ENCODE data around the gene FXR1.
"Not testable (repeated sequence)": the region's sequence is repeated elsewhere in the genome, so short reads cannot be mapped to it uniquely, and the experiment has no call there.

Gene FXR1

DNA sequence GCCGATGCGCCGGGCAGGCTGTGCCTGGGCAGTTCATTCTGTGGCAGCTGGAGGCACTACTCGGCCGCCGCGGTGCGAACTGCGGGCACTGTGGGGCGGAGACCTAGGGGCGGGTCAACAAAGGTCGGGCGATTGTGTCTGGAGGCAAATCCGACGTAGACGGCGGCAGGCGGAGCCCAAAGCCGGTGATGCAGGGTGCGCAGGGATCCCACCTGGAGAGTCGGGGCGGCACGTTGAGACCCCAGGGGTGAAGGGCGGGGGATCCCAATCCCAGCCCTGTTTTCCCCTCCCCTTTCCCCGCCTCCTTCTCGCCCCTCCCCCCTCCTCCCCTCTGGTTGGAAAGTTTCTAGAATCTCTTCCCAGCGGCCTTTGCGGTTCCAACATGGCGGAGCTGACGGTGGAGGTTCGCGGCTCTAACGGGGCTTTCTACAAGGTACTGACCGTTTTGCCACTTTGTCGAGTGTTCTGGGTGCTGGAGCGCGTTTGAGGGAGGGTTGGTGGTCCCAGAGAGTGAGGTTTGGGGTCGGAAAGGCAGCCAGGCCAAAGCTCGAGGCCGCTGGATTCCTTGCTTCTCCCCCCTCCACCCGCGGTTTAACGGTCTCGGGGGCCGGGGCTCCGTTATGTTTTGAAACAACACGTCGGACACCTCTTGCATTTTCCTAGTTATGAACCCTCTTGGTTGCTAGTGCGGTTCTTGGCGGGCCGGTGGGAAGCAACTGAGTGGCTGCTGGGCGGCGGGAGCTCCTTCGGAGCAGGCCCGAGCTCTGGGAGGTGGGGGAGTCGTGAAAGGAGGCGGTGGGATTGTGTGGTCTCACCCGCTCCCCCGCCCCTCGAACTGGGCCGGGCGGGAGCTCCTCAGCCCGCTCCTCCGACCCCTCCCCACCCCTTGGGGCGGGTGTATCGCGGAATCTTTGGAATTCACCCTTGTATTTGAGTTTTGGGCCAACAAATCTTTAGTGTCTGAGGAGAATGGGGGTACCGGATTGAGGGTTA, at the start of gene FXR1:
Gene FXR1, plus strand, starts transcription at position 367 of the 993 bp plus-strand sequence. Its CDS starts 16 bp downstream, at position 383.
- DNase-seq, result peak; percentile 90

DNA sequence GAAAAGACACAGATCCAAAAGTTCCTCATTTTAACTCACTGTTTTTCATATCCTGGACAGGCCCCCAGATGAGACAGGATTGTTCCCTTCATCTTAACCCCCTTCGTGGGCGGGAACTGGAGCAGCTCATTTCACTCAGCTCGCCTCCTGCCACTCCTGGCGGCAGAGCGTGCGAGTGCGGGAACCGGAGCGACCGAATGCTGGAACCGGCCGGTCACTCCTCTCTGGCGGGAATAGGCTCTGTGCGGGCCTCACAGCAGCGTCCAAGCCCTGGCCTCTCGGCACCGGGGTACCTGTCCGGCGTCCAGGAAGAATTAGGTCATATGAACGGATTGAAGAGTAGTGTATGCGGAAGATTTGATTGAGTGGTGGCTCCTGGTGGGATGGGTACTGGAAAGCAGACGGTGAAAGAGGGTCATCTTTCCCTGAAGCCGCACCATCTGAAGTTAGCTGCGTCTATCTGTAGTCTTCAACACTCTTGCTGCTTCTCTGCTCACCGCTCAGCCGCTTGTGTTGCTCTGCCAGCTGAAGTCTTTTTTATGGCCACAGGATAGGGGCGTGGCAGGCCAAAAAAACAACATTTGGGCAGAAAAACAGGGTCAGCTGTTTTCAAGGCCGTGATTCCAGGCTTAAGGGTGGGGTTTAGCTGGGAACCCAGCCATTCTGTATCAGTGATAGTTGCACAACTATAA, 42.3 kb upstream of the FXR1 start:
- DNase-seq, result no peak

DNA sequence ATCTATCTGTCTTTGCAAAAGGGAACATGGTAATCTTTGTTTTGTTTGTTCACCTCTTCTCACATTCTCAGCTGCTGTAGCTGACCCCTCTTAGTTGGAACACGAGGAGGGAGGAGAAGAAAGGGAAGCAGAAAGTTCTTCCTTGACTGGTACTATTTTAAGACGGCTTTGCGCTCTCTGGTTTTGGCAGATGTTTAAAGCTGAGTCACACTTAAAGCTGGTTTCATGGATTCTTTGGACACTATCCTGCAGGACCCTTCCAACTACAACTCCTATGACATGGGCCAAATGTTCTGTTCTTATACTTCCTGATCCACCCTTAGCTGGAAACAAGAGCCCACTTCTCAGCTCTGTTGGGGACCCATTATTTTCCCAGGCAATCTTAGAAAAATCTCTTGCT, 40.6 kb upstream of the FXR1 start:
- DNase-seq, result no peak

- DNase-seq, result not testable (repeated sequence)
Observed at GRCh38 chr3:180872430-180872829, 40.0 kb upstream of the FXR1 start.

GRCh38 chr3:180875124-180875698, 37.3 kb upstream of the FXR1 start:
- DNase-seq, result no peak

- no peak for DNase-seq
Observed at GRCh38 chr3:180881065-180881801, 31.2 kb upstream of the FXR1 start.

DNA sequence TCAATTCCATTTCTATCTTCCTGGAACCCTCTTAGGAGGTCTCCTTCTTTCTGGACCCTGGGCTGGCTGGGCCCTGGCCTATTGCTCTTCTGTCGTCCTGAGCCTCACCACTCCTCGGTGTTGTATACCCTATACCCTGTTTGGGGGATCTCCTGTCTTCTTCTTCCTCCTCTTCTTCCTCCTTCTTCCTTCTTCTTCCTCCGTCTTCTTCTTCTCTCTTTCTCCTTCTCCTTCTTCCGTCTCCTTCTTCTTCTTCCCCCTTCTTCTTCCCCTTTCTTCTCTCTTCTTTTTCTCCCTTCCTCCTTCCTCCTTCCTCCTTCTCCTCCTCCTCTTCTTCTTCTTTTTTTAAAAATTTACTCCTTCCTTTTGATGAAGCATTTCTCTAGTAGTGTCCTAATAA, 30.4 kb upstream of the FXR1 start:
- no peak for DNase-seq

DNA sequence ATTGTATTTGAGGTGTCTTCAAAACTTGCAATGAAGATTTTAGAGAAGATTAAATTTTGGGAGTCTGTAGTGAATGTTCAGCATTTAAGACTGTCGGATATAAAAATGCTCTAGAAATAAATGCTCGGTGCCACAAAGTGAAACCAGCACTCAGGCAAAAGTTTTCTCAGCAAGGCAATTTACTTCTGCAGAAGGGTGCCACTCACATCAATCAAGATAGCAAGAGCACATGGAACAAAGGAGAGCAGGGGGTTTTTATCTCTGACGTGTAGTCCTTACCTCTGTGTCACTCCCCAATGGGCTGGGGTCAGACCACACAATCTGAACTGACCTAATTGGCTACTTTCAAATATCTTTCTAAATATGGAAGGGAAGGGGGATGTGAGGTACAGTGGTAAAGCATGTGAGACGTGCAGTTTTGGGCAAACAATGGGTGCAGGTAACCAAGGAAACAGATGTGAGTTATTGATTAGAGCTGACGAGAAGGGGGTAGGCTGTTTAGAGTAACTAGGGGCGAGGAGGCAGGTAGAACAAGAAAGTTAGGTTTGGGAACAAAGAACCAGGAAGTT, 23.4 kb upstream of the FXR1 start:
- DNase-seq, result no peak

GRCh38 chr3:180898572-180898971, 13.9 kb upstream of the FXR1 start:
- DNase-seq, result no peak

DNA sequence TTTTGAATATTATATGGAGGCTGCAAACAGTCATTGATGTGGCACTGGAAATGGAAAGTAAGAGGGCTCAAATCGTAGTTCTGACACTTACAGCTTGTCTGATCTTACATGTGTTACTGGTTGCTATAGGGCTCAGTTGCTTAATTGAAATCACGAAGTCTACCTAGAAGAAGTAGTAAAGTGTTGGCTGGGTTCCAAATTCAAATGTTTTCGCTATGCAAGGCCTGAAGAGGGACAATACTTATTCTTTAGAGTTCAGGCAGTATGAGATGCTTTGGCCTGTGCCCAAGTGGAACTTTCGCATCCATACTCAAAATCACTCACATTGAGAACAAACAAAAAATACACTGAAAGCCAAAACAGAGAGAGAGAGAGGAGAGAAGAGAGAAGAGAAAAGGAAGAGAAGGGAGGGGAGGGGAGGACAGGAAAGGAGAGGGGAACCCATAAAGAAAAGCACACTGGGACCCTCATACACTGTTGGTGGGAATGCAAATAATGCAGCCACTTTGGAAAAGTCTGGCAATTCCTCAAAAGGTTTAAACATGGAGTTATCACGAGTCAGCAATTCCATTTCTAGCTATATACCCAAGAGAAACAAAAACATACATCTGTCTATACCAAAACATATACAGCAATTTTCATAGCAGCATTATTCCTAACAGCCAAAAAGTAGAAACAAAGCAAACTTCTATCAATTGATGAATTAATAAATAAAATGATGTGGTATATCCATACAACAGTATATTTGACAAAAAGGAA, 2.9 kb upstream of the FXR1 start:
- no peak for DNase-seq

DNA sequence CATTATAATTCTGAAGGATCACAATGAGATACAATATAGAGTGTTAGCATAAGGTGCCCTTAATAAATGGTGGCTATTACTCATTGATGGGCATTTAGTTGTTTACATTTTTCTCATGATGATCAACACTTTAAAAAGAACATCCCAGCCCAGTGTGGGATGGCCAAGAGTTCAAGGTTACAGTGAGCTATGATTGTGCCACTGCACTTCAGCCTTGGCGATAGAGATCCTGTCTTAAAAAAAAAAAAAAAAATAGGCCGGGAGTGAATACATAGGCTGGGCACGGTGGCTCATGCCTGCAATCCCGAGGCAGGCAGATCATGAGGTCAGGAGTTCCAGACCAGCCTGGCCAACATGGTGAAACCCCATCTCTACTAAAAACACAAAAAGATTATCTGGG, 1.6 kb upstream of the FXR1 start:
- no peak for DNase-seq

DNA sequence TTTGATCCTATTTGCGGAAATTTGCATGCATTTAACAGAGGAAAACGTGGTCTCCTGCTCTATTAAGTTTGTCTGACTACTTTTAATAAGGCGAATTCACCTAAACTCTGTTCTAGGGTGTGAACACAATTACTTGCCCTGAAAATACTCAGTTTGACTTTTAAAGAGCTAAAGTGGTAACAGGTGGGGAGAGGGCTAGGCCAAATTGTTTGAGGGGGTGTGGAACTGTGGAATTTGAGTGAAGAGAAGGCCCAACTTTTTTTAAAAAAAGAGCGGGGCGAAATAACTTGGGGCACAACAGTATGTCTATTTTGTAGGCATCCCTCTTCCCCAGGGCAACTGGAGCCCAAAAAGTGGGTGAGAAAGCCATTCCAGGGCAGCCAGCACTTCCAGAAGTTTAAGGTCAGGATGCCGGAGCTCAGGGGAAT, 580 bp upstream of the FXR1 start:
- DNase-seq, result no peak

DNA sequence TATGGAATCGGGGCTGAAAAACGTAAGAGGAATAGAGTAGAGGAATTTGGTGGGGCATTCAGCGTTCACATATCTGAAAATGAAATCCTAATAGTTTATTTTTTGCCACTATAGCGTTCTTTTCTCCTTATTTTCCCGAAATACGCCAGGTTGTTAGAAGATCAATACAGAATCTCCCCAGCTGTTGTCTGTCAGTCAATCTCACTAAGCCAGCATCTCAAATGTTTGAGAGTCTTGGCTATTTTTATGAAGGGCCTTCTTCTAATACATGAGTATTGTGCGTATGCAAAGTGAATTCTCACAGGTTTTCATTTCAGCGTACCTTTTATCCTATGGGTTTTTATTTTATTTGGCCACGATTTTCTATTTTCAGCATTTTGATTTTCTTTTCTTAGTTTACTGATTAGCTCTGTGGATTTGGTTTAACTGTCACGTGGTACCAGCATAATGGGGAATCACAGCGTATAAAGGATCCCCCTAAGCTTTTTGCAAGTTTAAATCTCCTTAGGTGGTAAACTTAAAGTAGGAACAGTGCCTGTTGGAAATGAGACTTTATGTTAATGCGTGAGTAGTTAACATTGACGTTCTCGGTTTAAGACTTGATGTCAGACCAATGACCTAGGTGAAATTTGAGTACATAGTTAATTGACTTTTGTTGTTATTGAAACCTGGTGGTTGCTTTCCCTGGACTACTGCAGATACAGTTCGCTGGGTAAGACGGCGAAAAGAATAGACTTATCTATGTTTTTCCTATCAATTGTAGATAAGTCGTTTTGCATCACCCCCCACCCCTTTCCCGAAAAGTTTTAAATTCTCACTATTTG, 1.3 kb downstream of the FXR1 start:
- no peak for DNase-seq

DNA sequence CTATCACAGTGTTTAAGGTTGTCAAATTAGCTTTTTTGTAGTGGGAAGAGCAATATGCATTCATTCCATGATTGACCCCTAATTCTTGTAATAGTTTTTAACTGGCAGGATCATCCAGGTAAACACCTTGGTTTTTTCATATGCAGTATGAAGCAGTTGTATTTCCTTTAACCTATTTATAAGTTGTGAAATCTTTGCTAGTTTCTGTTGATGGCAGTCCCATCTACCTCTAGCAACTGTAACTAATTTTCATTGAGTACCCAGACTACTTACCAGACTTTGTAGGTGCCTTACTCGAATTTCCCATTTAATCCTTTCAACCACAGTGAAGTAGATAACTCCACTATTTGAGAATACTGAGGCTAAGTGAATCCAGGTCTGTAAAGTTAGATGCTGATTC, 6.1 kb downstream of the FXR1 start:
- no peak for DNase-seq

DNA sequence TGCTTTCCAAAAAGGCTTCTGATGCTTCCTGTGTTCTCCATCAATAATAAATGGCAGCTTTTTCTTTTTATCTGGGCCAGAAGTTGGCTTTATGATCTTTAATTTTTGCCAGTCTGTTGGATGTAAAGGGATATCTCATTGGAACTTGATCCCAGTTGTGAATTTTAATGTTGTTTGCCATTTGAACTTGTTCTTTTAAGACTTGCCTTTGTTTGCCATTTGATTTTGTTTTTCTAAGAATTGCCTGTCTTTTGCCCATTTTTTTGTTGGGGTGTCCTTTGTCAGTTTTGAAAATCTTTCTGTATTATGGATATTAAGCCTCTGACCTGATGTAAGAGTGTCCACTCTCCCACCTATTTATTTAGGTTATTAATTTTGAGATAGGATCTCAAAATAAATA, 9.8 kb downstream of the FXR1 start:
- DNase-seq, result no peak

DNA sequence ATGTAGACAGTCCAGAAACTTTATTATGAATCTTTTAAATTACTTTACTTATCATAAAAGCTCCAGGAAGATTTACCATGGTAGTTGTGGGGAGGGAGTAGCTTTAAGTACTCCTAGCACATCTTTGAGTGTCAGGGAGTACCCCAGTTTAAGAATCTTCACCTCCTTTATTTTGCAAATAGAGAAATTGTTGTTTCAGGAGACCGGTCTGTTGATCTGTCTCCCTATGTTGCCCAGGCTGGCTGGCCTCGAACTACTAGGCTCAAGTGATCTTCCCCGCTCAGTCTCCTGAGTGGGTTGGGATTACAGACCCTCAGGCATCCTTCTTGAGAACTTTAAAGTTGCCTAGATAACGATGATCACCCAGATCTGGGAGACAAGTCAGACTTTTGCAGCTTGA, 11.1 kb downstream of the FXR1 start:
- no peak for DNase-seq

GRCh38 chr3:180926526-180926925, 14.1 kb downstream of the FXR1 start:
- DNase-seq, result no peak

- no peak for DNase-seq
Observed at GRCh38 chr3:180929376-180929775, 16.9 kb downstream of the FXR1 start.

DNA sequence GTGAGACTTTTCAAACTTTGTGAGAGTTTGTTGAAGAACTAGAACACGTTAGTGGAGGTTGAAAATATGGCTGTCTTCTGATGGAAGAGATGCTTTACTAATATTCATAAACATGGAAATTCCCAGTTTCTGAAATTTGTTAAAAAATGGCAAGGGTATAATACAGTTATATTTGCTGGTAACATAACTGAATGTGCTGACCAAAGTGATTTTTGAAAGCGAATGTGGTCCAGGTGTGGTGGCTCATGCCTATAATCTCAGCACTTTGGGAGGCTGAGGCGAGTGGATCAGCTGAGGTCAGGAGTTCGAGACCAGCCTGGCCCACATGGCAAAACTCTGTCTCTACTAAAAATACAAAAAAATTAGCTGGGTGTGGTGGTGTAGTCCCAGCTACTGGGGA, 18.1 kb downstream of the FXR1 start:
- DNase-seq, result no peak

GRCh38 chr3:180932819-180933218, 20.3 kb downstream of the FXR1 start:
- no peak for DNase-seq

DNA sequence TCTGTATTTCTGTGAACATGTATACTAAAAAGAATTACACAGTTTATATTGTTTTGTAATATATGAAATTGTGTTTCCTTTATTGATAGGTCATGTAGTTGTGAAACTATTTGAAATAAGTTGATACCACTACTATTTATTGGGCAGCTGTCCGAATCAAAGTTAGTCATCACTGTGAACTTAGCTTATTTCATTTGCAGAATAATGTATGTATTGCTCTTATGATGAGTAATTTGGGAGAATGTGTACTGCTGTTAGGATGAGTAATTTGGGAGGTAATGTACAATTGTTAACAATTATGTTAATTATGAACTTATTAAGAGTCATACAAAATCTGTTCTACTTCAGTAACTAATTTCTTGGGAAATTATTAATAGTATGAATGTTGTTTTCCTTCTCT, 22.2 kb downstream of the FXR1 start:
- no peak for DNase-seq
